KMS-11 (cell line): ENCODE measurements around the gene PDZRN3.

Experiments
- H2AFZ ChIP-seq: fragments of 200-600 bp; sonication (generic); 2 replicates; pipeline ENCODE4 v1.6.1; 2016; ENCODE audit warnings: antibody characterized with exemption, mixed run types, low read depth
- H3K27ac ChIP-seq: fragments of 200-600 bp; sonication (generic); 2 replicates; pipeline ENCODE4 v1.6.1; 2016; ENCODE audit warnings: mild to moderate bottlenecking, mixed run types
- H3K27me3 ChIP-seq: fragments of 200-600 bp; sonication (generic); 2 replicates; pipeline ENCODE4 v1.6.1; 2017; ENCODE audit warnings: mild to moderate bottlenecking, low read depth, mixed run types, moderate library complexity; ENCODE audit not compliant: insufficient read depth
- H3K36me3 ChIP-seq: fragments of 200-600 bp; sonication (generic); 2 replicates; pipeline ENCODE4 v1.6.1; 2017; ENCODE audit warnings: mild to moderate bottlenecking, mixed run types; ENCODE audit not compliant: insufficient read depth
- H3K4me1 ChIP-seq: fragments of 200-600 bp; sonication (generic); 2 replicates; pipeline ENCODE4 v1.6.1; 2016; ENCODE audit warnings: mild to moderate bottlenecking, low read depth, mixed run types; ENCODE audit not compliant: poor library complexity, severe bottlenecking
- H3K4me2 ChIP-seq: fragments of 200-600 bp; sonication (generic); 2 replicates; pipeline ENCODE4 v1.7.0; 2016; ENCODE audit warnings: mild to moderate bottlenecking, mixed run types
- H3K4me3 ChIP-seq: fragments of 200-600 bp; sonication (generic); IDR thresholded peaks from 2 replicates; pipeline ENCODE4 v1.6.1; 2017; ENCODE audit warnings: low read depth, low read length, mixed read lengths; ENCODE audit not compliant: insufficient read depth
- H3K79me2 ChIP-seq: fragments of 200-600 bp; sonication (generic); 2 replicates; pipeline ENCODE4 v1.6.1; 2016; ENCODE audit warnings: low read depth, mixed run types; ENCODE audit not compliant: insufficient read depth
- H3K9ac ChIP-seq: fragments of 200-600 bp; sonication (generic); 2 replicates; pipeline ENCODE4 v1.6.1; 2016; ENCODE audit warnings: mild to moderate bottlenecking, mixed run types
- H4K20me1 ChIP-seq: fragments of 200-600 bp; sonication (generic); 2 replicates; pipeline ENCODE4 v1.6.1; 2016; ENCODE audit warnings: mild to moderate bottlenecking, mixed run types; ENCODE audit not compliant: insufficient read depth
- CTCF ChIP-seq: fragments of 200-600 bp; sonication (generic); conservative IDR thresholded peaks from 2 replicates; pipeline ENCODE4 v1.6.1; 2017; ENCODE audit warnings: low read depth, mild to moderate bottlenecking, antibody characterized with exemption, low read length, moderate library complexity, mixed read lengths

Gene PDZRN3

DNA sequence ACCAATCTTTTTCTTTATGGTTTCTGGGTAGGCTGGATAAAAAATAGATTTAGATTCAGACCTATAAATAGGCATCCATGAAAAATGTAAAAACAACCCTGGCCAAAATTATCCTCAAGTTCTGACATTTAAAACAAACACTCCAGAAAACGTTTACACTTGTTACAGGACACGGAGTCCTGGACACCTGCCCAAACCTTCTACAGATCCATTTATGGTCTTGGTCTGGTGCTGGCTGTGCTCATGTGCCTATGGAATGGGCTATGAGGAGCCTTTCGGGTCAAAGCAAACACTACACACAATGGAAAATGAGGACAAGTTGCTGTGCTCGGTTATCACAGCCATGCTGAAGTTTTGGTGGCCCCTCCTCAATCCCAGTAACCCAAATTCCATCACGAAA, 108.1 kb downstream of the PDZRN3 start:
- Histone ChIP-seq H2AFZ (no peak overlapping the region), H3K4me1 (no peaks in the 10 kb centered on the region), H3K79me2 (no peaks in the 10 kb centered on the region), H4K20me1 (no peaks in the 10 kb centered on the region), H3K27ac (no peak overlapping the region), H3K4me3 (no peak overlapping the region), H3K9ac (no peak overlapping the region), H3K4me2 (no peak overlapping the region), H3K27me3 (no peaks in the 10 kb centered on the region), H3K36me3 (no peaks in the 10 kb centered on the region)
- no peak for TF ChIP-seq CTCF

GRCh38 chr3:73513260-73513659, 111.5 kb downstream of the PDZRN3 start:
- no peak for TF ChIP-seq CTCF

DNA sequence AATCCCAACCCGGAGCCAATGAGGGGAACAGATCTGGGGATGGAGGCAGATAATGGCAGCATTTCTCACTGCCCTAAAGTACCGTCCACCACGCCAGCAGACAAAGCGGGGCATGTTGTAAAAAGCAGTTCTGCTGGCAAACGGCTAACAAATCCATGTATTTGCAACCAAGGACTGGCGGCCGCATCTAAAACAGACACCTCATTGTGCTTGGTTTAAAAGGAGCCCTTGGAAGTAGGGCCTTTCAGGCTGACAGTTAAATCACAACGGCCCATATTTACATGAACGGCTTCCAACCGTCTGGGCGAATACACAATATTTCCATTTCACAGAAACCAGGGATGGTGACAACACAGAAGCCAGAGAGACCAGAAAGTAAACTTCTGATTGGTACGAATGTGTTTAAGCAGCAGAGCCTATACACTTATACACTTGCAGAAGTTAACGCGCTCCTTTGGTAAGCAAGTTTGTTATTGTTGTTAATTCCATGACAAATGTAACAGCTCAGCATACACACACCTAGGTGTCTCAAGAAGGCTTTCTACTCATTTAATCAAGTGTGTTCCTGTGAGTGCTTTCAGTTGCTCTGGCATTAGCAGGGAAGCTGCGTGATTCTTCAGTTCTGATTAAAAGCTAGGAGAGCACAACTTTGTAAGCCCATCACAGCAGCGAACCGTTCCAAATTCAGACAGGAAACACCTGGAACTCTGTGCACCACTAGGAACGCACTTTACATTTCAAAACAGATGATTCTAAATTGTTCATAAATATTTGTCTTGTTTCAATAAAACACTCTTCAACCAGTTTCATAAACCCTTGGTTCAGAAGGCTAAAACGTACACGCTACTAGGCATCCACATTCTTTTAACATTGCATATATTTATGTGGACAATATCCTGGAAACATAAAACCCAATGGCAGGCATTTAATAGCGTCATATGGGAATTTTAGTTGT, 112.9 kb downstream of the PDZRN3 start:
- no peak overlapping the region for H2AFZ ChIP-seq
- H4K20me1 ChIP-seq = no peaks in the 10 kb centered on the region
- H3K27ac ChIP-seq = no peak overlapping the region
- no peaks in the 10 kb centered on the region for H3K27me3 ChIP-seq
- no peaks in the 10 kb centered on the region for H3K4me1 ChIP-seq
- TF ChIP-seq CTCF = no peak
- H3K4me3 ChIP-seq = no peak overlapping the region
- H3K9ac ChIP-seq = no peak overlapping the region
- H3K79me2 ChIP-seq = no peaks in the 10 kb centered on the region
- H3K4me2 ChIP-seq = no peak overlapping the region
- H3K36me3 ChIP-seq = no peaks in the 10 kb centered on the region

More at GRCh38 chr3:73513260-73513659, 111.5 kb downstream of the PDZRN3 start:
- H3K4me1 ChIP-seq = no peaks in the 10 kb centered on the region
- H3K27ac ChIP-seq = no peak overlapping the region
- H3K9ac ChIP-seq = no peak overlapping the region
- no peaks in the 10 kb centered on the region for H3K79me2 ChIP-seq
- no peaks in the 10 kb centered on the region for H3K36me3 ChIP-seq
- H3K27me3 ChIP-seq = no peaks in the 10 kb centered on the region
- H3K4me2 ChIP-seq = no peak overlapping the region
- no peak overlapping the region for H2AFZ ChIP-seq
- no peak overlapping the region for H3K4me3 ChIP-seq
- H4K20me1 ChIP-seq = no peaks in the 10 kb centered on the region

DNA sequence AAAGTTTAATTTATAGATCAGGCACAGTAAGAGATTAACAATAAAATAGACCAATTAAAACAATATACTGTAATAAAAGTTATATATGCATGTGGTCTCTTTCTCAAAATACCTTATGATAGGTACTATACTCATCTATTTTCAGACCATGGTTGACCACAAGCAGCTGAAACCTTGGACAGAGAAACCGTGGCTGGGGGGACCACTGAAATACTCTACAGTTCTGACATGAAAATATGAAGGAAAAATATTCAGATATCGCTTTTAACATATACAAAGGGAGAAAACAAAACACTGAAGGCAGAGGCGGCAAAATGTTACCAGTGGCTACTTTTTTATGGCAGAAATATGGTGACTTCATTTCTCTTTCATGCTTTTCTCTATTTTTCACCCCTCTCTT, 114.0 kb downstream of the PDZRN3 start:
- H3K27me3 ChIP-seq = no peaks in the 10 kb centered on the region
- no peak overlapping the region for H3K4me3 ChIP-seq
- H3K79me2 ChIP-seq = no peaks in the 10 kb centered on the region
- H3K4me2 ChIP-seq = no peak overlapping the region
- TF ChIP-seq CTCF = no peak
- no peak overlapping the region for H3K9ac ChIP-seq
- no peaks in the 10 kb centered on the region for H4K20me1 ChIP-seq
- no peak overlapping the region for H3K27ac ChIP-seq
- no peaks in the 10 kb centered on the region for H3K36me3 ChIP-seq
- no peak overlapping the region for H2AFZ ChIP-seq
- H3K4me1 ChIP-seq = no peaks in the 10 kb centered on the region
